ENCODE measurements around the gene ALDOB. TPM values are rescaled to one million over a fixed set of nuclear protein-coding genes. Genes with fewer than 3 reads are reported as not detected.

The ALDOB gene
- total RNA-seq (ENCODE audit: low replicate concordance) = not detected in 2 replicates

GRCh38 chr9:101435601-101436079 is at the start of gene ALDOB:
ALDOB (minus strand) TSS chr9:101435774; CDS start chr9:101430887, 4,887 bp downstream.

GRCh38 chr9:101398068-101398929 is 37.3 kb downstream of the ALDOB start, which contains the start of the genes MRPL50 and ZNF189:
MRPL50 (minus strand) TSS chr9:101398618; CDS start chr9:101398592, 26 bp downstream.
ZNF189 (plus strand) TSS chr9:101398851; CDS start chr9:101399157, 306 bp downstream.

GRCh38 chr9:101384873-101385536 is 50.6 kb downstream of the ALDOB start, which contains the start of gene BAAT:
BAAT (minus strand) TSS chr9:101385006; CDS start chr9:101371404, 13,602 bp downstream.

Other genes with a start within 250 kb of the ALDOB start
- gene BAAT, start 50.8 kb downstream of the ALDOB start, total RNA-seq (ENCODE audit: low replicate concordance) = not detected in 2 replicates
- gene MRPL50, start 37.2 kb downstream of the ALDOB start, total RNA-seq (ENCODE audit: low replicate concordance) = 4.9 and 8.3 TPM in 2 replicates
- gene ZNF189, start 36.9 kb downstream of the ALDOB start, total RNA-seq (ENCODE audit: low replicate concordance) = 11.1 and 12.4 TPM in 2 replicates
- gene RNF20, start 98.1 kb upstream of the ALDOB start, total RNA-seq (ENCODE audit: low replicate concordance) = 22.3 and 32.9 TPM in 2 replicates
- gene PPP3R2, start 159.2 kb upstream of the ALDOB start, total RNA-seq (ENCODE audit: low replicate concordance) = not detected in 2 replicates

Data from smooth muscle cell of the coronary artery (primary cell).